ENCODE results near the gene STEAP3.

The STEAP3 gene

DNA sequence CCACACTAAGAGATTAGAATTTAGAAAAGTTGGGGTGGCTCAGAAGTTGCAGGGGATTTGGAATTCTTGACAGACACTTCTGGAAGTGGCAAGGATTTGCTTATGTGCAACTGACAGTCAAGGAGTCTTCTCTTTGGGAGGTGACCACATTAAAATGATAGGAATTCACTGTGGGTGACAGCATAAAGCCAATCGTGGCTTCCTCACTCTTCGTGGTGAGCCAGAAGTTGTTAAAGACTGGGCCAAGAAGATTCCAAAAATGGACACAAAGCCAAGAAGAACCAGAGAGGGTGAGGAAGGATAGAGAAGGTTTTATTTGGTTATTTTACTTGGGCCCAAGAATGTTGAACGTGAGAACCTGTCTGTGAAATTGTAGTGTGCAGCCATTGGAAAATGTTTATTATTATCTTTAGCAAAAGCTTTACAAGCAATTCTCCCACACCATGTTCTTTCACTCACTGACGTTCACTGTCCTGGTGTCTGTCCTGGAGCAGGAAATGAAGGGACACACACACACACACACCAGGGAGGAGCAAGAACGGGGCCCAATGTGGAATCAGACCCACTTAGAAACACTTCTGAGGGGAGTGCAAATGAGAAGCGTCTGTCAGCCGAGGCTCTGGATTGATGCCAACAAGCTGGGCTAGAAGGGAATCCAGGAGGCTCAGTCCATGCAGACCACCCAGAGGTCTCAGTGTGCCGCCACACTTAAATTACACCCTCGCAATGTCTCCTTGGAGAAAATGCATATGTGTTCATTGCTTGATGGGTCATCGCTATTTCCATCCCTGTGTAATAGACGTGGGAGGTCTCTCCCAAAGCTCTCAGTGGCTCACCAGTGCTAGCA is 37.2 kb downstream of the STEAP3 start:
- H3K27ac ChIP-seq, result no peak overlapping the region
- no peak for TF ChIP-seq ZFX (IDR thresholded peaks at IDR 0.05; ENCODE audit: borderline replicate concordance)
- TF ChIP-seq CTCF (IDR thresholded peaks at IDR 0.05), result no peak

GRCh38 chr2:119261493-119262225 is 38.0 kb downstream of the STEAP3 start:
- no peak overlapping the region for H3K27ac ChIP-seq
- TF ChIP-seq ZFX (IDR thresholded peaks at IDR 0.05; ENCODE audit: borderline replicate concordance) (no peak), CTCF (IDR thresholded peaks at IDR 0.05) (no peak)

GRCh38 chr2:119263025-119263424 is 39.4 kb downstream of the STEAP3 start:
- TF ChIP-seq CTCF (IDR thresholded peaks at IDR 0.05), result no peak
- no peak for TF ChIP-seq ZFX (IDR thresholded peaks at IDR 0.05; ENCODE audit: borderline replicate concordance)
- H3K27ac ChIP-seq, result no peak overlapping the region

DNA sequence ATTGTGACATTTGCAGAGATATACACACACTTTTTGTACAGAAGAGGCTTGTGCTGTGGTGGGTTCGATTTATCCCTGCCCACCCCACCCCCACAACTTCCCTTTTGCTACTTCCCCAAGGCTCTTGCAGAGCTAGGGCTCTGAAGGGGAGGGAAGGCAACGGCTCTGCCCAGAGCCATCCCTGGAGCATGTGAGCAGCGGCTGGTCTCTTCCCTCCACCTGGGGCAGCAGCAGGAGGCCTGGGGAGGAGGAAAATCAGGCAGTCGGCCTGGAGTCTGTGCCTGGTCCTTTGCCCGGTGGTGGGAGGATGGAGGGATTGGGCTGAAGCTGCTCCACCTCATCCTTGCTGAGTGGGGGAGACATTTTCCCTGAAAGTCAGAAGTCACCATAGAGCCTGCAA is 40.0 kb downstream of the STEAP3 start:
- TF ChIP-seq ZFX (IDR thresholded peaks at IDR 0.05; ENCODE audit: borderline replicate concordance), result no peak
- TF ChIP-seq CTCF (IDR thresholded peaks at IDR 0.05), result no peak
- no peak overlapping the region for H3K27ac ChIP-seq

DNA sequence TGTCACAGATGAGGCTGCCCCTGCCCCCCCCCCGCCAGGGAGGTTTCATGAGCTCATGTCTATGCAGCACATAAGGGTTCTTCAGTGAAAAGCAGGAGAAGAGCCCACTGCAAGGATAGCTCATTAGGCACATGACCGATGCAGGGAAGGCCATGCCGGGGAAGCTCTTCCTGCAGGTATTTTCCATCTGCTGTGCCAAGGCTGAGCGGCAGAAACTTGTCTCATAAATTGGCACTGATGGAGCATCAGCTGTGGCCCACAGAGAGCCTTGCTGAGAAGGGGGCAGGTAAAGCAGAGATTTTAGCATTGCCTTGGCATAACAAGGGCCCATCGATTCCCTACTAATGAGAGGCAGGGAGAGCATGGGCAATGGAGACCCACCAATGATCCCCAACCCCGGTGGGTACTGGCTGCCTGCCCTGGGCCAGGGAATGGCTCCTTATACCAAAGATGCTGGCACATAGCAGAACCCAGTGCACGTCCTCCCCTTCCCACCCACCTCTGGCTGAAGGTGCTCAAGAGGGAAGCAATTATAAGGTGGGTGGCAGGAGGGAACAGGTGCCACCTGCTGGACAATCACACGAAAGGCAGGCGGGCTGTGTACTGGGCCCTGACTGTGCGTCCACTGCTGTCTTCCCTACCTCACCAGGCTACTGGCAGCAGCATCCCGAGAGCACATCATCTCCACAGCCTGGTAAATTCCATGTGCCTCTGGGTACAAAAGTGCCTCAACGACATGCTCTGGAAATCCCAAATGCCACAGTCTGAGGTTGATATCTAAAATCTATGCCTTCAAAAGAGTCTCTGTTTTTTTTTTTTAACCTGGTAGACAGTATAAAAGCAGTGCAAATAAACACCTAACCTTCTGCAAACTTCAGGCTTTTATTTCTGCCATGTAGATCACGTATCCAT is 41.4 kb downstream of the STEAP3 start:
- TF ChIP-seq ZFX (IDR thresholded peaks at IDR 0.05; ENCODE audit: borderline replicate concordance) (no peak), CTCF (IDR thresholded peaks at IDR 0.05) (peak; percentile 75)
- no peak overlapping the region for H3K27ac ChIP-seq

GRCh38 chr2:119265693-119266066 is 42.0 kb downstream of the STEAP3 start:
- no peak overlapping the region for H3K27ac ChIP-seq
- TF ChIP-seq ZFX (IDR thresholded peaks at IDR 0.05; ENCODE audit: borderline replicate concordance) (no peak), CTCF (IDR thresholded peaks at IDR 0.05) (no peak)

Measured in 22Rv1 (cell line).